T-helper 1 cell treated with Interleukin-12 subunit alpha and Interleukin-12 subunit beta and Interleukin-4 antibody, amounts not matched to agents 30 μg/mL and 1 μg/mL, for 36 hours (primary cell): Measurements from ENCODE around the gene MINDY3.

Experiments used
- H3K27ac Mint-ChIP-seq: one replicate; pipeline ENCODE4 v1.8.0; 2021; ENCODE audit warnings: mild to moderate bottlenecking, mixed read lengths
- H3K27me3 Mint-ChIP-seq: one replicate; pipeline ENCODE4 v1.8.0; 2021; ENCODE audit warnings: low read depth, mixed read lengths
- H3K36me3 Mint-ChIP-seq: one replicate; pipeline ENCODE4 v1.8.0; 2021; ENCODE audit warnings: low read depth, mixed read lengths
- H3K4me1 Mint-ChIP-seq: one replicate; pipeline ENCODE4 v1.8.0; 2021; ENCODE audit warnings: low read depth, mixed read lengths
- H3K4me3 Mint-ChIP-seq: one replicate; pipeline ENCODE4 v1.8.0; 2021; ENCODE audit warnings: mild to moderate bottlenecking, moderate library complexity, mixed read lengths
- H3K9me3 Mint-ChIP-seq: one replicate; pipeline ENCODE4 v1.8.0; 2021; ENCODE audit warnings: mixed read lengths

The MINDY3 gene

DNA sequence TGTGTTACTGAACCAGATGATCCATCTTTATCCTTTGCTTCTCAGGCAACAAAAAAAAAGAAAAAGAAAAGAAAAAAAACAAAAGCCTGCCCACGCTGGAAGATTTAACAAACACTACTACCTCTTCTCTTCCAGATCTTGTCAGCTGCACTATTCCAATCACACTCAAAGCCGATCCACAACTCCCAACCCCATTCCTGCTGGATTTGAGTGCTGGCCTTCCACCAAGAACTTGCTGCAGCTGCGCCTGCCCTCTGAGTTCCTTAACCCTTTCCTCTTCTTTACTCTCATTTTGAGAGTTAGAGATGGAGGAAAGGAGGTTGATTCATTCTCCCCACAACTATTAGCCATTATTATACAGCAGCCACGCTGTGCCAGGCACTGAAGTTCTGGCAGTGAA lies 124.5 kb downstream of the MINDY3 start:
- H3K27me3 Mint-ChIP-seq, result peaks cover 13% of the 10 kb centered on the region
- H3K9me3 Mint-ChIP-seq, result no peaks in the 10 kb centered on the region
- H3K4me3 Mint-ChIP-seq, result no peak overlapping the region
- H3K36me3 Mint-ChIP-seq, result no peaks in the 10 kb centered on the region
- no peak overlapping the region for H3K27ac Mint-ChIP-seq
- H3K4me1 Mint-ChIP-seq, result no peaks in the 10 kb centered on the region

DNA sequence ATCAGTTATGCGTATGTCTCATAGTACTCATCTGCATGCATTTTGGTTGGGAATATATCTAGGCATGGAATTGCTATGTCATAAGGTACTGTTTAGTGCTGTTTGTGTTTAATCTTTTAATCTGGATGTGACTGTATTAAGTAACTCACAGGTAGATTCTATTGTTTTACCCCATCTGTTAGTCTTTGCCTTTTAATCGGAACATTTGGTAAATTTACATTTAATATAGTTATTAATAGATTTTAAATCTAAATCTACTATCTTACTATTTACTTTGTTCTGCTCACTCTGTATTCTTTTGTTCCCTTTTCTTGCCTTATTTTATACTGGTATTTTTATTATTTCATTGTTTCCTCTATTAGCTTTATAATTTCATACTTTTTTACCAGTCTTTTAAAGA lies 130.0 kb downstream of the MINDY3 start:
- Mint-ChIP-seq H3K36me3 (no peaks in the 10 kb centered on the region), H3K4me1 (no peaks in the 10 kb centered on the region), H3K27ac (no peak overlapping the region), H3K27me3 (peaks cover 18% of the 10 kb centered on the region), H3K4me3 (no peak overlapping the region), H3K9me3 (no peaks in the 10 kb centered on the region)

GRCh38 chr10:15729890-15730289 lies 130.4 kb downstream of the MINDY3 start:
- H3K9me3 Mint-ChIP-seq, result no peaks in the 10 kb centered on the region
- peaks cover 18% of the 10 kb centered on the region for H3K27me3 Mint-ChIP-seq
- no peak overlapping the region for H3K27ac Mint-ChIP-seq
- H3K36me3 Mint-ChIP-seq, result no peaks in the 10 kb centered on the region
- no peaks in the 10 kb centered on the region for H3K4me1 Mint-ChIP-seq
- no peak overlapping the region for H3K4me3 Mint-ChIP-seq
